Tibial nerve (tissue), 4 donors: ENCODE results near the gene IER5. TPM values are rescaled to one million over a fixed set of nuclear protein-coding genes. Genes with fewer than 3 reads are reported as not detected.

ENCODE experiments used
- DNase-seq, 2 donors: peaks; one replicate each; pipeline ENCODE4 v3.0.0-alpha.2; 2019; ENCODE audit warnings: low spot score in 2 of 2
- H3K27ac ChIP-seq, 4 donors: fragments of 200-600 bp; sonication (generic) in 3 of 4; one replicate each; pipeline ENCODE4 v1.5.1; 2017 to 2019; ENCODE audit warnings: mild to moderate bottlenecking in 1 of 4
- H3K27me3 ChIP-seq, 2 donors: fragments of 200-600 bp; sonication (generic) in 1 of 2; one replicate each; pipeline versions ENCODE4 v1.5.1 to v1.6.0; 2017 to 2019
- H3K36me3 ChIP-seq, 3 donors: fragments of 200-600 bp; sonication (generic); one replicate each; pipeline ENCODE4 v1.5.1; 2018 to 2019
- H3K4me1 ChIP-seq, 4 donors: fragments of 200-600 bp; sonication (generic) in 3 of 4; one replicate each; pipeline ENCODE4 v1.5.1; 2017 to 2019
- H3K4me3 ChIP-seq, 4 donors: fragments of 200-600 bp; sonication (generic) in 3 of 4; one replicate each; pipeline ENCODE4 v1.5.1; 2017 to 2019; ENCODE audit warnings: mild to moderate bottlenecking in 1 of 4, moderate library complexity in 1 of 4
- H3K9me3 ChIP-seq, 4 donors: fragments of 200-600 bp; sonication (generic) in 3 of 4; one replicate each; pipeline ENCODE4 v1.5.1; 2017 to 2019
- EP300 ChIP-seq, 2 donors: sonication (generic); formaldehyde crosslinking; IDR thresholded peaks; one replicate each; pipeline ENCODE4 v1.6.1; 2017; ENCODE audit warnings: antibody characterized with exemption in 2 of 2, mild to moderate bottlenecking in 1 of 2
- POLR2A ChIP-seq, 2 donors: fragments of 450-650 bp; IDR thresholded peaks; one replicate each; pipeline ENCODE4 v1.6.1; 2017; ENCODE audit warnings: antibody characterized with exemption in 2 of 2, mild to moderate bottlenecking in 2 of 2, moderate library complexity in 2 of 2
- WGBS, 2 donors: methylation state at CpG; one replicate each; pipeline ENCODE4 v1.1.5; 2018; 5-methylcytosine and 5-hydroxymethylcytosine counted together
- total RNA-seq, 4 donors: library from RNA; depleted of rRNA; stranded (reverse); fragments of >200 nt; gene quantifications; one replicate each; pipeline ENCODE4 v1.1.0, GENCODE V29; 2016
- TF ChIP-seq, protein P1 (sequence below), 5 experiments: fragments of 200-600 bp in 3 of 5; fragments of 450-650 bp in 2 of 5; sonication (generic) in 3 of 5; IDR thresholded peaks; one replicate each; pipeline ENCODE4 v1.5.1; 2016 to 2019; ENCODE audit warnings: antibody characterized with exemption in 5 of 5, mild to moderate bottlenecking in 3 of 5, moderate library complexity in 2 of 5

Gene IER5
- total RNA-seq, 4 donors from 2014 or later, result 8.1 to 16.3 (median 13.1) TPM

DNA sequence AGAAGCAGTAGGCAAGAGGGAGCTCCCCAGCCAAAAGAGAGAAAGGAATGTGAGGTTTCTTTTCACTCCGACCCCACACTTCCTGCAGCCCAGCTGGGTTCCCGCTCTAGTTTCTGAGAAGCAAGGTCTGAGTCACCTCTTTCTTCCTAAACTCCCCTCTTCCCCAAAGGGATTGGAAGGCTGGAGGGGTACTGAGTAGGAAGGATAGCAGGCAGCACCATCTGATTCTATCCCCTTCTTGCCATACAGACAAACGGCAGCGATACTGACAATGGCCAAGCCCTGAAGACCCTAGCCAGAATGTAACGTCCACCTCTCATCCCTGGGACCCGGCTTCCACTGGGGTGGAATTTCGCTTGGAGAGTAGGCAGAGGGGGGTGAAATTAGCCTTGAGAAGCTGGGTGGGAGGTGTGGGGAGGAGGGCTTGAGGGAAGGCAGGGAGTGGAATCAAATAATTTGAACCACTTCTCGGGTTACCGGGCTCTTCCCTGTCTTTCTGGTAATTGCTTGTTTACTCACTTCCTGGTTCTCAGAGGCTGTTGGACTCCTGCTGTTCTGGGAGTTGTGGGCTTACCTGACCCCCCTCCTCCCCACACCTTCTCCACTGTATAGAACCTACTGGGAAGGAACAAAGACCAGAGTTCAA, 13.2 kb downstream of the IER5 start:
- H3K27me3 ChIP-seq, result no peaks in the 10 kb centered on the region
- H3K9me3 ChIP-seq, result no peaks in the 10 kb centered on the region
- DNase-seq, result no peak
- no peaks in the 10 kb centered on the region for H3K36me3 ChIP-seq
- TF ChIP-seq, protein P1, sequence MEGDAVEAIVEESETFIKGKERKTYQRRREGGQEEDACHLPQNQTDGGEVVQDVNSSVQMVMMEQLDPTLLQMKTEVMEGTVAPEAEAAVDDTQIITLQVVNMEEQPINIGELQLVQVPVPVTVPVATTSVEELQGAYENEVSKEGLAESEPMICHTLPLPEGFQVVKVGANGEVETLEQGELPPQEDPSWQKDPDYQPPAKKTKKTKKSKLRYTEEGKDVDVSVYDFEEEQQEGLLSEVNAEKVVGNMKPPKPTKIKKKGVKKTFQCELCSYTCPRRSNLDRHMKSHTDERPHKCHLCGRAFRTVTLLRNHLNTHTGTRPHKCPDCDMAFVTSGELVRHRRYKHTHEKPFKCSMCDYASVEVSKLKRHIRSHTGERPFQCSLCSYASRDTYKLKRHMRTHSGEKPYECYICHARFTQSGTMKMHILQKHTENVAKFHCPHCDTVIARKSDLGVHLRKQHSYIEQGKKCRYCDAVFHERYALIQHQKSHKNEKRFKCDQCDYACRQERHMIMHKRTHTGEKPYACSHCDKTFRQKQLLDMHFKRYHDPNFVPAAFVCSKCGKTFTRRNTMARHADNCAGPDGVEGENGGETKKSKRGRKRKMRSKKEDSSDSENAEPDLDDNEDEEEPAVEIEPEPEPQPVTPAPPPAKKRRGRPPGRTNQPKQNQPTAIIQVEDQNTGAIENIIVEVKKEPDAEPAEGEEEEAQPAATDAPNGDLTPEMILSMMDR (IDR thresholded peaks at IDR 0.05), result no peak
- TF ChIP-seq EP300 (IDR thresholded peaks at IDR 0.05), result no peak
- no peak for TF ChIP-seq POLR2A (IDR thresholded peaks at IDR 0.05)
- no peak overlapping the region for H3K4me3 ChIP-seq
- H3K27ac ChIP-seq, result peak overlapping the region in 1 of 4 donors; percentile 11
- peaks cover 0 to 66% (median 14%) of the 10 kb centered on the region in 4 donors for H3K4me1 ChIP-seq
- WGBS, 2 donors, result 37 to 42% methylated on average over 9 of the region's 9 CpGs

DNA sequence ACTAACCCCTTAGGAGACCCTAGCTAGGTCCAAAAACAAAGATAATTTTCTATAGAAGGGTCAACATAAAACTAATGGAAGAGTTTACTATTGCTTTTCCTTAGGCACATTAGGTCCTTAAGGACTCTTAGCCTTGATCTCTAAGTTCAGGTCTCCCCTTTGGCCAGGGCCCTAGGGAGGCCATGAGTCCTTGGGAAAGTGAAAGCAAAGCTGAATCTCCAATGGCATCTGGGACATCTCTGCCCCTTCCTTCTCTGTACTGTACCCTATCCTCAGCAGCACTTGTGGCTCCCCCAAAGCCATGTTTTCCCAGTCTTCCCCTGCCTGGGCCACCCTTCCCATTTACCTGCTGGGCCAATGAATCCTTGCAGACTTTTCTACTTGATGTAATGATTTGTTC, 14.3 kb downstream of the IER5 start:
- H3K4me1 ChIP-seq, result peaks cover 0 to 66% (median 11%) of the 10 kb centered on the region in 4 donors
- H3K27ac ChIP-seq, result no peak overlapping the region

DNA sequence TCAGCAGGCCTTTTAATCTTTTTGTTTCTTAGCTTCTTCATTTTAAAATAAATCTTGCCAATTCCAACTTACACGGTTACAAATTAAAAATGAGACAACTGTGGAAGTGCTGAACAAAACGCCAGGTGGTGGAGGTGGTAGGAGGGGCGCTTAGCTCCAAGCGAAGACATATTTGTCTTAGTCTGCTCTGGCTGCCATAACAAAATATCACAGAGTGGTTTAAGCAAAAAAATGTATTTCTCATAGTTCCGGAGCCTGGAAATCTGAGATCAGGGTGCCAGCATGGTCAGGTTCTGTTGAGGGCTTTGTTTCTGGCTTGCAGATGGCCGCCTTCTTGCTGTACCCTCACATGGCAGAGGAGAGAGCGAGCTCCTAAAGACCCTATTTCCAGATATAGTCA, 14.9 kb downstream of the IER5 start:
- Histone ChIP-seq H3K27me3 (no peaks in the 10 kb centered on the region), H3K4me1 (peaks cover 0 to 66% (median 11%) of the 10 kb centered on the region in 4 donors), H3K27ac (peak overlapping the region in 1 of 4 donors; percentile 93), H3K36me3 (no peaks in the 10 kb centered on the region), H3K9me3 (no peaks in the 10 kb centered on the region), H3K4me3 (no peak overlapping the region)
- DNase-seq, result no peak
- WGBS, 2 donors, result 94 to 95% methylated on average over 7 of the region's 7 CpGs
- TF ChIP-seq, protein P1 (IDR thresholded peaks at IDR 0.05), result no peak
- TF ChIP-seq EP300 (IDR thresholded peaks at IDR 0.05), result no peak
- TF ChIP-seq POLR2A (IDR thresholded peaks at IDR 0.05), result no peak

More for the DNA sequence above, 14.3 kb downstream of the IER5 start:
- H3K27me3 ChIP-seq, result no peaks in the 10 kb centered on the region
- H3K4me3 ChIP-seq, result no peak overlapping the region
- no peaks in the 10 kb centered on the region for H3K9me3 ChIP-seq
- no peak for DNase-seq
- H3K36me3 ChIP-seq, result no peaks in the 10 kb centered on the region
- TF ChIP-seq, protein P1 (IDR thresholded peaks at IDR 0.05), result no peak
- TF ChIP-seq POLR2A (IDR thresholded peaks at IDR 0.05), result no peak

DNA sequence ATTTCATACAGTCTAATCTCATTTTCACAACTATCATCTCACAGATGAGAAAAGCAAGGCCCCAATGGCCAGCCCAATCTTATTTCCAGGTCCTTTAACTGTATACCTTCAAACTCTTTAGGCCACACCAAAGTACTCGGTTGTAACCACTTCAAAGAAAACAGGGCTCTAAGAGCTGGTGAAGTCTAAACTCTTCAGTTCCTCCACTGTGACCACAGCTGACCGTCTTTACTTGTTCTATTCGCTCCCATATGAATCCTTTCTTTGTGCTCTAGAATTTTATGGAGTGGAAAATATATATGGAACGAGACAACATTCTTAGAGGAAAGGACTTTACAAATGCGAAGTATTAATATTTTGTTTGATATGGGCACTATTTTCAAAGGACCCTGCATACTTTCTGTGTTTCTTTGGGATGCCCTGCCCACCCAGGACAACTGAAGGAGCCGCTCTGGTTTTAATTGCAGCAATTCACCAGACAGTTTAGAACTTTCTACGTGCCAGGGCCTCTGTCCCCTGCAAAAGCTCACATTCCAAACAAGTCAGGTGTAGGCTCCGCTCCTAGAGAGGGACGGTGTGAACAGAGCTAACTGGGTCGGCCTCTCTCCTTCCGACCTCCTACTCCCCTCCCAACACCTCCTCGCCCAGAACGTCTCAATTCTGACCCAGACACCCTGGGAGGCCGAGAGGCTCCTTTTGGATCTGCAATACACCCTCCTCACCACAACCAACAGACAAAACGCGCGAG, 15.7 kb downstream of the IER5 start:
- peaks cover 0 to 62% (median 11%) of the 10 kb centered on the region in 4 donors for H3K4me1 ChIP-seq
- 18 to 22% methylated on average over 17 of the region's 17 CpGs for WGBS, 2 donors

More for the DNA sequence above, 15.7 kb downstream of the IER5 start:
- DNase-seq, result no peak
- Histone ChIP-seq H3K9me3 (no peaks in the 10 kb centered on the region), H3K4me3 (peak overlapping the region; percentile 61 to 98 (median 76)), H3K27me3 (no peaks in the 10 kb centered on the region), H3K27ac (peak overlapping the region; percentile 67 to 96 (median 88)), H3K36me3 (no peaks in the 10 kb centered on the region)
- TF ChIP-seq POLR2A (IDR thresholded peaks at IDR 0.05) (no peak), EP300 (IDR thresholded peaks at IDR 0.05) (no peak)
- TF ChIP-seq, protein P1 (IDR thresholded peaks at IDR 0.05), result no peak
